IMR-90 (cell line): ENCODE measurements around the gene OPN1SW.

Experiments
- BHLHE40 ChIP-seq: fragments of 150-350 bp; IDR thresholded peaks from 2 replicates; pipeline ENCODE4 v1.6.1; 2016; ENCODE audit warnings: mild to moderate bottlenecking, low read depth, low read length
- CEBPB ChIP-seq: IDR thresholded peaks from 2 replicates; pipeline ENCODE4 v1.6.1; 2012; ENCODE audit warnings: low read depth, low read length, improper control_type of control experiment
- FOS ChIP-seq: fragments of 150-350 bp; IDR thresholded peaks from 2 replicates; pipeline ENCODE4 v1.6.1; 2016; ENCODE audit warnings: low read depth, low read length
- MAFK ChIP-seq: IDR thresholded peaks from 2 replicates; pipeline ENCODE4 v1.6.1; 2012; ENCODE audit warnings: low read depth, low read length, improper control_type of control experiment
- MAZ ChIP-seq: IDR thresholded peaks from 2 replicates; pipeline ENCODE4 v1.6.1; 2012; ENCODE audit warnings: low read depth, mild to moderate bottlenecking, low read length, improper control_type of control experiment, moderate library complexity, borderline replicate concordance
- MXI1 ChIP-seq: IDR thresholded peaks from 2 replicates; pipeline ENCODE4 v1.6.1; 2012; ENCODE audit warnings: low read depth, mild to moderate bottlenecking, low read length, moderate library complexity, borderline replicate concordance
- POLR2A ChIP-seq: IDR thresholded peaks from 2 replicates; pipeline ENCODE4 v1.6.1; 2012; ENCODE audit warnings: mild to moderate bottlenecking, low read depth, low read length
- RAD21 ChIP-seq: IDR thresholded peaks from 2 replicates; pipeline ENCODE4 v1.6.1; 2012; ENCODE audit warnings: low read length, improper control_type of control experiment
- RCOR1 ChIP-seq: IDR thresholded peaks from 2 replicates; pipeline ENCODE4 v1.6.1; 2012; ENCODE audit warnings: mild to moderate bottlenecking, low read length, improper control_type of control experiment; ENCODE audit not compliant: insufficient replicate concordance
- RFX5 ChIP-seq: IDR thresholded peaks from 2 replicates; pipeline ENCODE4 v1.8.0; 2012; ENCODE audit warnings: low read depth, mild to moderate bottlenecking, low read length, moderate library complexity
- SMC3 ChIP-seq: fragments of 150-350 bp; IDR thresholded peaks from 2 replicates; pipeline ENCODE4 v1.6.1; 2016; ENCODE audit warnings: low read depth, mild to moderate bottlenecking, antibody characterized with exemption, low read length, moderate library complexity
- TF ChIP-seq, protein P1 (sequence below): conservative IDR thresholded peaks from 2 replicates; pipeline ENCODE4 v1.5.1; 2012; ENCODE audit warnings: mild to moderate bottlenecking, low read depth, low read length, improper control_type of control experiment
- TF ChIP-seq, protein P2 (sequence below): fragments of 150-350 bp; IDR thresholded peaks from 2 replicates; pipeline ENCODE4 v1.6.1; 2016; ENCODE audit warnings: low read depth, mild to moderate bottlenecking, low read length, moderate library complexity, borderline replicate concordance

DNA sequence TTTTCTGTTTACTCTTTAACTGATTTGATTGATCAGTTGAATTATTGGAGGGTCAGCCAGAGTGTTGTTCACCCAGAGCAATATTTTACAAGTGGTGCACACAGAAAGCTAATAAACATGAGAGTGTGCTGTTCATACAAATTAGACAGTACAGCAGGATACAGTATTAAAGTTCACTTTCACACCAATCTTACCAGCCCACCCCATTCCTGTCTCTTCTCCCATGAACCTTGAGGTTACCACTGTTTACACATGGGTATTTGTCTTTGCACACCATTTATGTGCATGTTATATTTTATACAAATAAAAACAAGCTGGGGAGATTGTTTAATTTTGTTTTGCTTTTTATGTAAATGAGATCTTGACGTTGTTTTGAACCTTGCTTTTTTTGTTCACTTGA, 29.9 kb downstream of the OPN1SW start:
- TF ChIP-seq BHLHE40 (no peak), MAFK (no peak), POLR2A (no peak), RFX5 (no peak), RCOR1 (no peak), RAD21 (no peak), MXI1 (no peak), SMC3 (no peak), FOS (no peak), CEBPB (no peak), MAZ (no peak)
- TF ChIP-seq, protein P1, sequence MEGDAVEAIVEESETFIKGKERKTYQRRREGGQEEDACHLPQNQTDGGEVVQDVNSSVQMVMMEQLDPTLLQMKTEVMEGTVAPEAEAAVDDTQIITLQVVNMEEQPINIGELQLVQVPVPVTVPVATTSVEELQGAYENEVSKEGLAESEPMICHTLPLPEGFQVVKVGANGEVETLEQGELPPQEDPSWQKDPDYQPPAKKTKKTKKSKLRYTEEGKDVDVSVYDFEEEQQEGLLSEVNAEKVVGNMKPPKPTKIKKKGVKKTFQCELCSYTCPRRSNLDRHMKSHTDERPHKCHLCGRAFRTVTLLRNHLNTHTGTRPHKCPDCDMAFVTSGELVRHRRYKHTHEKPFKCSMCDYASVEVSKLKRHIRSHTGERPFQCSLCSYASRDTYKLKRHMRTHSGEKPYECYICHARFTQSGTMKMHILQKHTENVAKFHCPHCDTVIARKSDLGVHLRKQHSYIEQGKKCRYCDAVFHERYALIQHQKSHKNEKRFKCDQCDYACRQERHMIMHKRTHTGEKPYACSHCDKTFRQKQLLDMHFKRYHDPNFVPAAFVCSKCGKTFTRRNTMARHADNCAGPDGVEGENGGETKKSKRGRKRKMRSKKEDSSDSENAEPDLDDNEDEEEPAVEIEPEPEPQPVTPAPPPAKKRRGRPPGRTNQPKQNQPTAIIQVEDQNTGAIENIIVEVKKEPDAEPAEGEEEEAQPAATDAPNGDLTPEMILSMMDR, result no peak
- TF ChIP-seq, protein P2, sequence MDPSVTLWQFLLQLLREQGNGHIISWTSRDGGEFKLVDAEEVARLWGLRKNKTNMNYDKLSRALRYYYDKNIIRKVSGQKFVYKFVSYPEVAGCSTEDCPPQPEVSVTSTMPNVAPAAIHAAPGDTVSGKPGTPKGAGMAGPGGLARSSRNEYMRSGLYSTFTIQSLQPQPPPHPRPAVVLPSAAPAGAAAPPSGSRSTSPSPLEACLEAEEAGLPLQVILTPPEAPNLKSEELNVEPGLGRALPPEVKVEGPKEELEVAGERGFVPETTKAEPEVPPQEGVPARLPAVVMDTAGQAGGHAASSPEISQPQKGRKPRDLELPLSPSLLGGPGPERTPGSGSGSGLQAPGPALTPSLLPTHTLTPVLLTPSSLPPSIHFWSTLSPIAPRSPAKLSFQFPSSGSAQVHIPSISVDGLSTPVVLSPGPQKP, result no peak
